PC-9 (cell line): ENCODE data around the gene CGN.
A peak's percentile ranks its signal among the peaks of the same experiment; 100 is the strongest.

ENCODE experiments used
- EZH2 ChIP-seq: fragments of 200-600 bp; sonication (generic); IDR thresholded peaks from 2 replicates; pipeline ENCODE4 v1.8.0; 2017; ENCODE audit warnings: antibody characterized with exemption, low read depth
- TF ChIP-seq, protein P1 (sequence below): fragments of 200-600 bp; sonication (generic); conservative IDR thresholded peaks from 2 replicates; pipeline ENCODE4 v1.6.1; 2017; ENCODE audit warnings: mixed run types, antibody characterized with exemption, mild to moderate bottlenecking, moderate library complexity

DNA sequence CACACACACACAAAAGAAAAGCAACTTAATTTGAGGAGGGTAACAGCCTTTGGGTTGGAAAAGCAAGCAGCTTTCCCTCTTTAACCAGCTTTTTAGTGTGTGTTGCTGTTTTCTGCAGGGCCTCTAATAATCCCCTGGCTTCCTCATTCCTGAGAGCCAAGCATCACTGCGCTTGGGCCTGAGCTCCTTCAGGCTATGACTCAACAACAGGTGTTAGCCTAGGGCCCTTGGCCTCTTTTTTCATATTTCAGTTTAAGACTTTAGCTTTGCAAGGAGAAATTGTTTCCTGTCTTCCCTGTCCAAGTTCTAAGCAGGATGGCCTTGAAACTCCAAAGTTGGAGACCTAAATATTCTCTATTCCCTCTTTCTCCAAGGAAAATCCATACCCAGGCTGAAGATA lies 74.4 kb downstream of the CGN start:
- TF ChIP-seq, protein P1, sequence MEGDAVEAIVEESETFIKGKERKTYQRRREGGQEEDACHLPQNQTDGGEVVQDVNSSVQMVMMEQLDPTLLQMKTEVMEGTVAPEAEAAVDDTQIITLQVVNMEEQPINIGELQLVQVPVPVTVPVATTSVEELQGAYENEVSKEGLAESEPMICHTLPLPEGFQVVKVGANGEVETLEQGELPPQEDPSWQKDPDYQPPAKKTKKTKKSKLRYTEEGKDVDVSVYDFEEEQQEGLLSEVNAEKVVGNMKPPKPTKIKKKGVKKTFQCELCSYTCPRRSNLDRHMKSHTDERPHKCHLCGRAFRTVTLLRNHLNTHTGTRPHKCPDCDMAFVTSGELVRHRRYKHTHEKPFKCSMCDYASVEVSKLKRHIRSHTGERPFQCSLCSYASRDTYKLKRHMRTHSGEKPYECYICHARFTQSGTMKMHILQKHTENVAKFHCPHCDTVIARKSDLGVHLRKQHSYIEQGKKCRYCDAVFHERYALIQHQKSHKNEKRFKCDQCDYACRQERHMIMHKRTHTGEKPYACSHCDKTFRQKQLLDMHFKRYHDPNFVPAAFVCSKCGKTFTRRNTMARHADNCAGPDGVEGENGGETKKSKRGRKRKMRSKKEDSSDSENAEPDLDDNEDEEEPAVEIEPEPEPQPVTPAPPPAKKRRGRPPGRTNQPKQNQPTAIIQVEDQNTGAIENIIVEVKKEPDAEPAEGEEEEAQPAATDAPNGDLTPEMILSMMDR: 0 out of 2 replicates have a peak, but pooled peaks have one; percentile 2
- no peak for TF ChIP-seq EZH2
